Smooth muscle cell (in vitro differentiated cells): ENCODE data around the gene FOXO3. TPM values are rescaled to one million over a fixed set of nuclear protein-coding genes. Genes with fewer than 3 reads are reported as not detected.

Experiments
- DNase-seq: peaks from one replicate; lab custom pipeline; 2025; ENCODE audit not compliant: unreplicated experiment; lab: John Stamatoyannopoulos, UW
- H2AFZ ChIP-seq: fragments of 200-600 bp; sonication (generic); 2 replicates; pipeline ENCODE4 v1.6.0; 2016; ENCODE audit warnings: antibody characterized with exemption, low read depth, mild to moderate bottlenecking
- H3F3A ChIP-seq: fragments of 200-600 bp; sonication (generic); 2 replicates; pipeline ENCODE4 v1.6.0; 2017; ENCODE audit warnings: antibody characterized with exemption, low read depth
- H3K27ac ChIP-seq: fragments of 200-600 bp; sonication (generic); 2 replicates; pipeline ENCODE4 v1.5.1; 2016; ENCODE audit warnings: low read depth, mild to moderate bottlenecking
- H3K27me3 ChIP-seq: fragments of 200-600 bp; sonication (generic); 2 replicates; pipeline ENCODE4 v1.6.1; 2016; ENCODE audit warnings: low read depth, mild to moderate bottlenecking
- H3K36me3 ChIP-seq: fragments of 200-600 bp; sonication (generic); 2 replicates; pipeline ENCODE4 v1.5.1; 2016; ENCODE audit warnings: low read depth
- H3K4me1 ChIP-seq: fragments of 200-600 bp; sonication (generic); 2 replicates; pipeline ENCODE4 v1.5.1; 2016; ENCODE audit warnings: low read depth
- H3K4me2 ChIP-seq: fragments of 200-600 bp; sonication (generic); 2 replicates; pipeline ENCODE4 v1.6.0; 2016; ENCODE audit warnings: mild to moderate bottlenecking
- H3K4me3 ChIP-seq: fragments of 200-600 bp; sonication (generic); 2 replicates; pipeline ENCODE4 v1.5.1; 2016; ENCODE audit warnings: mild to moderate bottlenecking
- H3K79me2 ChIP-seq: fragments of 200-600 bp; sonication (generic); 2 replicates; pipeline ENCODE4 v1.6.0; 2016; ENCODE audit warnings: low read depth, mild to moderate bottlenecking
- H3K9ac ChIP-seq: fragments of 200-600 bp; sonication (generic); 2 replicates; pipeline ENCODE4 v1.6.0; 2016; ENCODE audit warnings: low read depth
- H3K9me3 ChIP-seq: fragments of 200-600 bp; sonication (generic); replicated peaks from 2 replicates; pipeline ENCODE4 v1.5.1; 2016; ENCODE audit warnings: low read depth
- H4K20me1 ChIP-seq: fragments of 200-600 bp; sonication (generic); 2 replicates; pipeline ENCODE4 v1.6.0; 2016; ENCODE audit warnings: low read depth
- WGBS: methylation state at CpG from one replicate; pipeline ENCODE4 v1.1.7; 2016; ENCODE audit warnings: low lambda C conversion rate; 5-methylcytosine and 5-hydroxymethylcytosine counted together
- polyA plus RNA-seq: library from polyadenylated mRNA; unstranded; fragments of >200 nt; fragmentation: Nextera tagmentation; extraction: Ambion mirVana; gene quantifications from 2 replicates; pipeline ENCODE4 v1.2.1, GENCODE V29; 2016
- total RNA-seq: library from RNA; depleted of rRNA; stranded (reverse); fragments of >200 nt; gene quantifications from 2 replicates; pipeline ENCODE4 v1.2.3, GENCODE V29; 2014
- TF ChIP-seq, protein P1 (sequence below): fragments of 200-600 bp; sonication (generic); IDR thresholded peaks from 2 replicates; pipeline ENCODE4 v1.5.1; 2017; ENCODE audit warnings: borderline replicate concordance, mild to moderate bottlenecking, antibody characterized with exemption; ENCODE audit not compliant: insufficient read depth, poor library complexity, severe bottlenecking

The FOXO3 gene
- total and polyA plus RNA-seq, 2 experiments from 2014 or later, result 35.9 to 40.3 TPM

DNA sequence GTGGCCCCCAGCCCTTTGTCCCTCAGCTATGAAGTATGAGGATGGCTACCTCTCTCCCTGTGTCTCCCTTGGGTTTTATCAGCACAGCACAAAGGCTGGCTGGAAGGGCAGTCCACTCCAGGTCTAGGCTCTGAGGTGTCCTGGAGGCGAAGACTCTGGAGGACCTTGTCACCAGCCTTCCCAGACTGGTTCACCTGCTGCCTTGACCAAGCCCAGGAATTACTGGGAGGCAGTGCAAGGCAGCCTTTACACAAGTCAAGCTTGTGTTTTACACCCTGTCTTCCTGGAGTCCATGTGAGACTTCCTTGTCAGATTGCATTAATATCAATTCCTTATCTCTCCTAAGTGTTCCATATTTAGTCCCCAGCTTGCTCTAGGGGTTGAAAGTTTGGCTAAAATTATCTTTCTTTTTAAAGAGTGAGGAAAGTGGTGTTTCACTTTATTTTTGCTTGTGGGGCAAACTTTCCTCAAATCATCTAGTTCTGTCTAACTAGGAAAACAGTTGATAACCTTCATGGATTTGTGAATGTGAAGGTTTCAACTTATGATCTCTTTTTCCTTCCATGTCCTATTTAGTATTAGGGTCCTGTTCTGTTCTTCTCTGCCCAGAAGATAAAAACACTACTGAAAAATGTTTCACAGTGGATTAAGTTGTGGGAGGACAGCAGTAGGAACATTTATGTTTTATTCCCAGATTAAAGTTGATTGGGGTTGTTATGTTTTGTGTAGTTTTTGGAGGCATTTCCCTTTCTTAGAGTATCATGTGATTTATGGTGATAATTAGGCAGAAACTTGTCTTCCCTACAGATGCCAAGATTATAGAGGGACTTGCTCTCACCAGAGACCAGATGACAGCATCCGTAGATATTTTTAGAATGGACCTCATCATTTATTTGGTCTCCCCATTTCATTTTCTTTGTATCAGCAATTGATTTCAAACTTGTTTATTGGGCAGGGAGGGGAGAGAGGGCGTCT, 114.8 kb downstream of the FOXO3 start:
- DNase-seq, result no peak
- H3K9me3 ChIP-seq, result no peaks in the 10 kb centered on the region
- no peak overlapping the region for H3K27ac ChIP-seq
- H3K9ac ChIP-seq, result no peak overlapping the region
- 95% methylated on average over 3 of the region's 3 CpGs for WGBS
- no peaks in the 10 kb centered on the region for H3F3A ChIP-seq
- H3K36me3 ChIP-seq, result no peaks in the 10 kb centered on the region
- H3K79me2 ChIP-seq, result peaks cover 68% of the 10 kb centered on the region
- no peak overlapping the region for H3K4me3 ChIP-seq
- no peak overlapping the region for H3K4me2 ChIP-seq
- peaks cover 78% of the 10 kb centered on the region for H4K20me1 ChIP-seq
- H3K27me3 ChIP-seq, result no peaks in the 10 kb centered on the region
- TF ChIP-seq, protein P1, sequence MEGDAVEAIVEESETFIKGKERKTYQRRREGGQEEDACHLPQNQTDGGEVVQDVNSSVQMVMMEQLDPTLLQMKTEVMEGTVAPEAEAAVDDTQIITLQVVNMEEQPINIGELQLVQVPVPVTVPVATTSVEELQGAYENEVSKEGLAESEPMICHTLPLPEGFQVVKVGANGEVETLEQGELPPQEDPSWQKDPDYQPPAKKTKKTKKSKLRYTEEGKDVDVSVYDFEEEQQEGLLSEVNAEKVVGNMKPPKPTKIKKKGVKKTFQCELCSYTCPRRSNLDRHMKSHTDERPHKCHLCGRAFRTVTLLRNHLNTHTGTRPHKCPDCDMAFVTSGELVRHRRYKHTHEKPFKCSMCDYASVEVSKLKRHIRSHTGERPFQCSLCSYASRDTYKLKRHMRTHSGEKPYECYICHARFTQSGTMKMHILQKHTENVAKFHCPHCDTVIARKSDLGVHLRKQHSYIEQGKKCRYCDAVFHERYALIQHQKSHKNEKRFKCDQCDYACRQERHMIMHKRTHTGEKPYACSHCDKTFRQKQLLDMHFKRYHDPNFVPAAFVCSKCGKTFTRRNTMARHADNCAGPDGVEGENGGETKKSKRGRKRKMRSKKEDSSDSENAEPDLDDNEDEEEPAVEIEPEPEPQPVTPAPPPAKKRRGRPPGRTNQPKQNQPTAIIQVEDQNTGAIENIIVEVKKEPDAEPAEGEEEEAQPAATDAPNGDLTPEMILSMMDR, result no peak
- no peaks in the 10 kb centered on the region for H3K4me1 ChIP-seq
- no peak overlapping the region for H2AFZ ChIP-seq

DNA sequence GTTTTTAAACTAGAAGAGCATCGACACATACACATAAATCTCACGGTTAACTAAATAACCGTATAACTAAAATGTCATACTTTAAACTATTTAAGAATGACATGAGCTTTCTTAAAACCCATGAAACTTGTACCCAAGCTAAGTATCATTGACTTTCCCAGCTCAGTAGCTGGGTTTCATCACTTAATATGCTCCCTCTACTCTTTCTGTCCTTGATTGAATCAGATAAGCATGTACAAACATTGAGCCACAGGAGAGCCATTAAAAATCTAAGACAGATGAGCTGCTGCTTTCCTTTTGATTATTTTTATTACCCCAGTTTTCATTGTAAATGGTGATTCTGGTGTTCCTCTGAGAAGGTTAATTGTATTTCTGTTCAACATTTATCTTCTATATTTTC, 115.8 kb downstream of the FOXO3 start:
- no peaks in the 10 kb centered on the region for H3K27me3 ChIP-seq
- H3K79me2 ChIP-seq, result peaks cover 59% of the 10 kb centered on the region
- H3F3A ChIP-seq, result no peaks in the 10 kb centered on the region
- H3K4me3 ChIP-seq, result no peak overlapping the region
- no peaks in the 10 kb centered on the region for H3K4me1 ChIP-seq
- H2AFZ ChIP-seq, result no peak overlapping the region
- WGBS, result 83% methylated on average over 3 of the region's 3 CpGs
- H3K4me2 ChIP-seq, result peak overlapping the region; percentile 2
- no peak overlapping the region for H3K27ac ChIP-seq
- DNase-seq, result no peak
- no peaks in the 10 kb centered on the region for H3K9me3 ChIP-seq
- no peaks in the 10 kb centered on the region for H3K36me3 ChIP-seq
- peaks cover 67% of the 10 kb centered on the region for H4K20me1 ChIP-seq
- TF ChIP-seq, protein P1, result no peak
- no peak overlapping the region for H3K9ac ChIP-seq

DNA sequence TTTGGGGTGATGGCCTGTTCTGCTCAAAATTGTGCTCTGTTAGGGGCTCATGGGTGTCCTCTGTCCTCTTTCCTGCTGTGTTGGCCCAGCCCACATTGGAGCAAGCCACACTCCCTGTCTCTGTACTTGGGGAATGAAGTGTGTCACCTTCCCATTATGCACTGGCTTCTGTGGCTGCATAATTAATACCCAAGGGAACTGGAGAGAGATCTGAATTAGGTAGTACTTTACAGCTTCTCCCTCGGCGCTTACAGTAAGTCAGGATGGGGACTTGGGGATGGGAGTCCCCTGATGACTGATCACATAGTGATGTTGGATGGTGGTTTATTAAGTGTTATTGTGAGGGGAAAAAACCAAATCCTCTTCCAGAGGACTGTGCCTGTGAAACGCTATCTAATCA, 116.6 kb downstream of the FOXO3 start:
- no peaks in the 10 kb centered on the region for H3K9me3 ChIP-seq
- DNase-seq, result no peak
- H3K79me2 ChIP-seq, result peaks cover 51% of the 10 kb centered on the region
- TF ChIP-seq, protein P1, result no peak
- no peak overlapping the region for H2AFZ ChIP-seq
- peaks cover 4% of the 10 kb centered on the region for H3F3A ChIP-seq
- H3K4me1 ChIP-seq, result peaks cover 3% of the 10 kb centered on the region
- no peak overlapping the region for H3K4me2 ChIP-seq
- no peak overlapping the region for H3K4me3 ChIP-seq
- H3K27me3 ChIP-seq, result no peaks in the 10 kb centered on the region
- H3K36me3 ChIP-seq, result no peaks in the 10 kb centered on the region
- WGBS, result 54% methylated on average over 3 of the region's 3 CpGs
- H3K27ac ChIP-seq, result no peak overlapping the region
- H4K20me1 ChIP-seq, result peaks cover 66% of the 10 kb centered on the region
- H3K9ac ChIP-seq, result no peak overlapping the region
